ENCODE data around the gene FOXA2. TPM values are rescaled to one million over a fixed set of nuclear protein-coding genes. Genes with fewer than 3 reads are reported as not detected.

The FOXA2 gene
- total and polyA plus RNA-seq, 2 donors (not counting 3 experiments of a cell fraction or from before 2014, with no cell fraction given): not detected

DNA sequence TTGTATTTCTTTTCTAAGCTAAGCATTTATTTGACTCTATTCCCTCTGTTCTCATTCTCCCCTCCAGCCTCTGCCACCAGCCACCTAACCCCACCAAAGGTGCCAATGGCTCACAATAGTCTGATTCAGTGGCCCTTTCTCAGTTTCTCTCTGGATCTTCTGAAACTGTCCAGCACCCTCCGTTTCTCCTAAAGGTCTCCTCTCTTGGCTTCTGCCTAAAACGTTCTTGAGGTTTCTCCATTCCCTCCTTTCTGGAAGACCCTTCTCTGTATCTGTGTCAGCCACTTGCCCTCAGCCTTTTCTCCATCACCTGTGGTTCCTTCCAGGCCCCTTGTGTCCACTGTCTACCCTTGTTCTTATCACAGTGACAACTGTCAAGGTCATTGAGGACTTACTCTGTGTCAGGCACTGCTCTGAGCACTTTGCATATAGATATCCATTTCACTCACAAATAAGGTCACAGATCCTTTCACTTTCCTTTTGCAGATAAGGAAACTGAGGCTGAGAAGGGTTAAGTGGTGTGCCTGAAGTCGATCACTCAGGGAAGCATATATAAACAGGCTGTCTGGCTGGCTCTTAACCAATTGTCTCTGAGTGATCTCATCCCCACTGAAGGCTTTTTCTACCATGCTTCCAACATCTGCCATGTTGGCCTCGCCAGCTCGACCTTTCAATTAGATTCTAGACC, 48.1 kb downstream of the FOXA2 start:
- TF ChIP-seq POLR2AphosphoS5 (IDR thresholded peaks at IDR 0.05; ENCODE audit: insufficient read depth, low read depth, low read length) (no peak), EZH2 (IDR thresholded peaks at IDR 0.05; ENCODE audit: borderline replicate concordance, low read depth, low read length, severe bottlenecking) (no peak), POLR2A (IDR thresholded peaks at IDR 0.05; ENCODE audit: low read depth, low read length) (no peak), JUN (IDR thresholded peaks at IDR 0.05; ENCODE audit: borderline replicate concordance, insufficient read depth, insufficient read length, low read depth) (no peak), GATA2 (IDR thresholded peaks at IDR 0.05; ENCODE audit: insufficient read depth, insufficient read length, low read depth, low read length) (no peak), FOS (IDR thresholded peaks at IDR 0.05; ENCODE audit: borderline replicate concordance, insufficient read depth, low read length) (no peak)
- TF ChIP-seq, protein P1, sequence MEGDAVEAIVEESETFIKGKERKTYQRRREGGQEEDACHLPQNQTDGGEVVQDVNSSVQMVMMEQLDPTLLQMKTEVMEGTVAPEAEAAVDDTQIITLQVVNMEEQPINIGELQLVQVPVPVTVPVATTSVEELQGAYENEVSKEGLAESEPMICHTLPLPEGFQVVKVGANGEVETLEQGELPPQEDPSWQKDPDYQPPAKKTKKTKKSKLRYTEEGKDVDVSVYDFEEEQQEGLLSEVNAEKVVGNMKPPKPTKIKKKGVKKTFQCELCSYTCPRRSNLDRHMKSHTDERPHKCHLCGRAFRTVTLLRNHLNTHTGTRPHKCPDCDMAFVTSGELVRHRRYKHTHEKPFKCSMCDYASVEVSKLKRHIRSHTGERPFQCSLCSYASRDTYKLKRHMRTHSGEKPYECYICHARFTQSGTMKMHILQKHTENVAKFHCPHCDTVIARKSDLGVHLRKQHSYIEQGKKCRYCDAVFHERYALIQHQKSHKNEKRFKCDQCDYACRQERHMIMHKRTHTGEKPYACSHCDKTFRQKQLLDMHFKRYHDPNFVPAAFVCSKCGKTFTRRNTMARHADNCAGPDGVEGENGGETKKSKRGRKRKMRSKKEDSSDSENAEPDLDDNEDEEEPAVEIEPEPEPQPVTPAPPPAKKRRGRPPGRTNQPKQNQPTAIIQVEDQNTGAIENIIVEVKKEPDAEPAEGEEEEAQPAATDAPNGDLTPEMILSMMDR (IDR thresholded peaks at IDR 0.05; ENCODE audit: extremely low read depth in 1 of 2, insufficient read depth in 1 of 2, low read depth in 1 of 2, low read length in 2 of 2): no peak
- TF ChIP-seq, protein P2, sequence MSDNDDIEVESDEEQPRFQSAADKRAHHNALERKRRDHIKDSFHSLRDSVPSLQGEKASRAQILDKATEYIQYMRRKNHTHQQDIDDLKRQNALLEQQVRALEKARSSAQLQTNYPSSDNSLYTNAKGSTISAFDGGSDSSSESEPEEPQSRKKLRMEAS (IDR thresholded peaks at IDR 0.05; ENCODE audit: insufficient read depth, insufficient read length): no peak
- Histone ChIP-seq H3K27ac (ENCODE audit: insufficient read depth, low read depth, low read length) (no peak overlapping the region), H3K9me3 (replicated peaks; ENCODE audit: control insufficient read depth, insufficient read depth, low read length) (no peaks in the 10 kb centered on the region), H3K4me1 (ENCODE audit: control insufficient read depth, extremely low read depth, insufficient read depth, low read length) (no peaks in the 10 kb centered on the region), H2AFZ (ENCODE audit: low read depth, low read length) (no peak overlapping the region), H3K4me2 (ENCODE audit: insufficient read depth, low read length) (no peak overlapping the region), H3K9ac (replicated peaks; ENCODE audit: extremely low read depth, insufficient read depth, low read length) (no peak overlapping the region), H3K4me3 (replicated peaks in 1 of 3; ENCODE audit: insufficient read depth in 1 of 3, low read depth in 1 of 3, low read length in 3 of 3) (no peak overlapping the region), H3K27me3 (ENCODE audit: control insufficient read depth in 2 of 2, insufficient read depth in 2 of 2, low read length in 2 of 2) (no peaks in the 10 kb centered on the region), H3K36me3 (ENCODE audit: control insufficient read depth in 2 of 2, extremely low read depth in 1 of 2, insufficient read depth in 2 of 2, low read length in 2 of 2) (no peaks in the 10 kb centered on the region), H3K79me2 (ENCODE audit: control insufficient read depth, insufficient read depth, low read length) (no peaks in the 10 kb centered on the region), H4K20me1 (replicated peaks; ENCODE audit: control insufficient read depth, extremely low read depth, insufficient read depth, low read length) (no peaks in the 10 kb centered on the region), H3K9me1 (replicated peaks; ENCODE audit: control insufficient read depth, extremely low read depth, insufficient read depth, low read length) (no peaks in the 10 kb centered on the region)
- ChIA-PET CTCF (no interaction called here), POLR2A (no interaction called here)
- dilution Hi-C loops (cut with MboI; ENCODE audit: extremely low pct_ligation_motif_present, low sequenced_read_pairs): no loop called here
- intact Hi-C loops (cut with micrococcal nuclease): no loop called here
- DNase-seq (ENCODE audit: low read depth, low spot score) (no peak), FAIRE-seq (no peak)
- BruUV-seq (replicated peaks): no TSS peak
